ENCODE results near the gene HTT. TPM values are rescaled to one million over a fixed set of nuclear protein-coding genes. Genes with fewer than 3 reads are reported as not detected.

The HTT gene
- total RNA-seq, 1 donor from 2014 or later, result 48.0 TPM

- Mint-ChIP-seq H3K9me3 (no peaks in the 10 kb centered on the region), H3K27ac (no peak overlapping the region), H3K4me1 (ENCODE audit: unreplicated experiment) (peaks cover 15% of the 10 kb centered on the region), H3K4me3 (no peak overlapping the region), H3K36me3 (no peaks in the 10 kb centered on the region), H3K27me3 (no peaks in the 10 kb centered on the region)
- DNase-seq (ENCODE audit: extremely low spot score, unreplicated experiment), result no peak
- no peak for TF ChIP-seq CTCF (conservative IDR thresholded peaks at IDR 0.05)
Observed at GRCh38 chr4:3073158-3074077, 1.1 kb upstream of the HTT start.

- H3K27ac Mint-ChIP-seq, result peak overlapping the region; percentile 98
- H3K4me3 Mint-ChIP-seq, result peak overlapping the region; percentile 97
Observed at GRCh38 chr4:3074846-3075651, 568 bp downstream of the HTT start.

GRCh38 chr4:3075652-3075981 lies 1.1 kb downstream of the HTT start:
- DNase-seq (ENCODE audit: extremely low spot score, unreplicated experiment), result no peak
- H3K9me3 Mint-ChIP-seq, result no peaks in the 10 kb centered on the region
- peak overlapping the region; percentile 98 for H3K27ac Mint-ChIP-seq
- TF ChIP-seq CTCF (conservative IDR thresholded peaks at IDR 0.05), result no peak
- H3K36me3 Mint-ChIP-seq, result peaks cover 6% of the 10 kb centered on the region
- H3K4me3 Mint-ChIP-seq, result peak overlapping the region; percentile 97
- no peaks in the 10 kb centered on the region for H3K27me3 Mint-ChIP-seq
- H3K4me1 Mint-ChIP-seq (ENCODE audit: unreplicated experiment), result peaks cover 20% of the 10 kb centered on the region

More at GRCh38 chr4:3074846-3075651, 568 bp downstream of the HTT start:
- no peak for TF ChIP-seq CTCF (conservative IDR thresholded peaks at IDR 0.05)
- Mint-ChIP-seq H3K4me1 (ENCODE audit: unreplicated experiment) (peaks cover 20% of the 10 kb centered on the region), H3K27me3 (no peaks in the 10 kb centered on the region), H3K36me3 (peaks cover 6% of the 10 kb centered on the region), H3K9me3 (no peaks in the 10 kb centered on the region)
- peak; percentile 75 for DNase-seq (ENCODE audit: extremely low spot score, unreplicated experiment)

- H3K27ac Mint-ChIP-seq, result no peak overlapping the region
- peaks cover 6% of the 10 kb centered on the region for H3K36me3 Mint-ChIP-seq
- H3K27me3 Mint-ChIP-seq, result no peaks in the 10 kb centered on the region
Observed at GRCh38 chr4:3077796-3078195, 3.3 kb downstream of the HTT start.

GRCh38 chr4:3079694-3080123 lies 5.2 kb downstream of the HTT start:
- Mint-ChIP-seq H3K4me3 (no peak overlapping the region), H3K4me1 (ENCODE audit: unreplicated experiment) (peaks cover 32% of the 10 kb centered on the region), H3K9me3 (peaks cover 4% of the 10 kb centered on the region), H3K36me3 (peaks cover 11% of the 10 kb centered on the region), H3K27me3 (no peaks in the 10 kb centered on the region), H3K27ac (peak overlapping the region; percentile 8)
- no peak for TF ChIP-seq CTCF (conservative IDR thresholded peaks at IDR 0.05)
- DNase-seq (ENCODE audit: extremely low spot score, unreplicated experiment), result no peak

More at GRCh38 chr4:3077796-3078195, 3.3 kb downstream of the HTT start:
- Mint-ChIP-seq H3K4me1 (ENCODE audit: unreplicated experiment) (peaks cover 26% of the 10 kb centered on the region), H3K4me3 (peak overlapping the region; percentile 66), H3K9me3 (no peaks in the 10 kb centered on the region)
- TF ChIP-seq CTCF (conservative IDR thresholded peaks at IDR 0.05), result no peak
- no peak for DNase-seq (ENCODE audit: extremely low spot score, unreplicated experiment)

Data from type B pancreatic cell (in vitro differentiated cells).